H9 (cell line): Measurements from ENCODE around the gene SNX2. TPM values are rescaled to one million over a fixed set of nuclear protein-coding genes. Genes with fewer than 3 reads are reported as not detected.

Experiments
- DNase-seq: peaks from one replicate; pipeline ENCODE4 v3.0.0-alpha.2; 2017
- H2AFZ ChIP-seq: one replicate; pipeline ENCODE4 v1.6.1; 2013; ENCODE audit warnings: mild to moderate bottlenecking, low read length, control low read depth, moderate library complexity
- H2AK5ac ChIP-seq: 2 replicates; pipeline ENCODE4 v1.6.1; 2013; ENCODE audit warnings: low read length, control low read depth, mixed read lengths; ENCODE audit not compliant: insufficient read length
- H2BK120ac ChIP-seq: one replicate; pipeline ENCODE4 v1.6.1; 2013; ENCODE audit warnings: low read depth, mild to moderate bottlenecking, low read length, control low read depth, inconsistent platforms; ENCODE audit not compliant: poor library complexity, severe bottlenecking
- H2BK12ac ChIP-seq: 2 replicates; pipeline ENCODE4 v1.6.1; 2013; ENCODE audit warnings: low read length, control low read depth, mixed read lengths, low read depth; ENCODE audit not compliant: insufficient read length
- H2BK15ac ChIP-seq: 2 replicates; pipeline ENCODE4 v1.6.1; 2013; ENCODE audit warnings: low read depth, low read length, control low read depth
- H2BK20ac ChIP-seq: one replicate; pipeline ENCODE4 v1.6.1; 2013; ENCODE audit warnings: low read depth, mild to moderate bottlenecking, low read length, control low read depth, inconsistent platforms; ENCODE audit not compliant: poor library complexity, severe bottlenecking
- H2BK5ac ChIP-seq: 2 replicates; pipeline ENCODE4 v1.6.1; 2013; ENCODE audit warnings: low read length, control low read depth, mixed read lengths; ENCODE audit not compliant: insufficient read length
- H3K14ac ChIP-seq: 2 replicates; pipeline ENCODE4 v1.6.1; 2013; ENCODE audit warnings: low read length, control low read depth; ENCODE audit not compliant: insufficient read depth
- H3K18ac ChIP-seq: 2 replicates; pipeline ENCODE4 v1.6.1; 2013; ENCODE audit warnings: low read depth, mild to moderate bottlenecking, mixed read lengths, low read length, control low read depth; ENCODE audit not compliant: insufficient read length
- H3K23ac ChIP-seq: 2 replicates; pipeline ENCODE4 v1.6.1; 2013; ENCODE audit warnings: low read length, control low read depth, mixed read lengths, low read depth; ENCODE audit not compliant: insufficient read length
- H3K23me2 ChIP-seq: 2 replicates; pipeline ENCODE4 v1.6.1; 2013; ENCODE audit warnings: low read depth, mild to moderate bottlenecking, mixed read lengths, low read length, control low read depth; ENCODE audit not compliant: insufficient read length, poor library complexity, severe bottlenecking
- H3K27ac ChIP-seq: 2 replicates; pipeline ENCODE4 v1.5.1; 2013; ENCODE audit warnings: low read length, control low read depth, mixed read lengths, low read depth; ENCODE audit not compliant: insufficient read length
- H3K27me3 ChIP-seq: 2 replicates; pipeline ENCODE4 v1.6.1; 2013; ENCODE audit warnings: low read length, control low read depth, inconsistent platforms; ENCODE audit not compliant: insufficient read depth
- H3K4ac ChIP-seq: 2 replicates; pipeline ENCODE4 v1.6.1; 2013; ENCODE audit warnings: low read depth, mild to moderate bottlenecking, control low read depth, inconsistent platforms, low read length, moderate library complexity
- H3K4me1 ChIP-seq: 2 replicates; pipeline ENCODE4 v1.6.1; 2013; ENCODE audit warnings: low read length, control low read depth, inconsistent platforms; ENCODE audit not compliant: insufficient read depth
- H3K4me2 ChIP-seq: 2 replicates; pipeline ENCODE4 v1.6.1; 2013; ENCODE audit warnings: low read length, control low read depth, mixed read lengths; ENCODE audit not compliant: insufficient read length, insufficient read depth
- H3K56ac ChIP-seq: 2 replicates; pipeline ENCODE4 v1.6.1; 2013; ENCODE audit warnings: low read depth, mild to moderate bottlenecking, mixed read lengths, low read length, control low read depth; ENCODE audit not compliant: insufficient read length
- H3K79me1 ChIP-seq: 2 replicates; pipeline ENCODE4 v1.6.1; 2013; ENCODE audit warnings: low read depth, mild to moderate bottlenecking, moderate library complexity, low read length, control low read depth, inconsistent platforms; ENCODE audit not compliant: insufficient read depth, poor library complexity, severe bottlenecking
- H3K79me2 ChIP-seq: 2 replicates; pipeline ENCODE4 v1.6.1; 2013; ENCODE audit warnings: low read length, control low read depth, inconsistent platforms; ENCODE audit not compliant: insufficient read depth
- H3K9ac ChIP-seq: 2 replicates; pipeline ENCODE4 v1.6.1; 2013; ENCODE audit warnings: low read length, control low read depth, mixed read lengths; ENCODE audit not compliant: insufficient read length; ENCODE audit errors: extremely low read depth
- H3K9me3 ChIP-seq: one replicate; pipeline ENCODE4 v1.6.1; 2013; ENCODE audit warnings: low read depth, low read length, inconsistent platforms; ENCODE audit not compliant: control insufficient read depth
- H3T11ph ChIP-seq: one replicate; pipeline ENCODE4 v1.6.1; 2013; ENCODE audit warnings: mild to moderate bottlenecking, low read length, control low read depth, inconsistent platforms
- H4K20me1 ChIP-seq: one replicate; pipeline ENCODE4 v1.6.1; 2013; ENCODE audit not compliant: control insufficient read depth, insufficient read length, insufficient read depth
- H4K5ac ChIP-seq: 2 replicates; pipeline ENCODE4 v1.6.1; 2013; ENCODE audit warnings: low read depth, mild to moderate bottlenecking, mixed read lengths, low read length, control low read depth; ENCODE audit not compliant: insufficient read length
- H4K8ac ChIP-seq: replicated peaks from 2 replicates; pipeline ENCODE4 v1.6.1; 2013; ENCODE audit warnings: low read length, control low read depth, mixed read lengths, low read depth; ENCODE audit not compliant: insufficient read length
- H4K91ac ChIP-seq: 2 replicates; pipeline ENCODE4 v1.6.1; 2013; ENCODE audit warnings: low read depth, mild to moderate bottlenecking, moderate library complexity, mixed read lengths, low read length, control low read depth; ENCODE audit not compliant: insufficient read length
- H3K27ac Mint-ChIP-seq, 3 experiments: 2 replicates in 2 of 3; 3 replicates in 1 of 3; pipeline ENCODE4 v1.8.0; 2020 to 2021; ENCODE audit warnings: mixed read lengths in 3 of 3, mild to moderate bottlenecking in 1 of 3, moderate library complexity in 1 of 3
- H3K27me3 Mint-ChIP-seq: 2 replicates; pipeline ENCODE4 v1.8.0; 2021; ENCODE audit warnings: low read depth, mild to moderate bottlenecking, moderate library complexity, mixed read lengths
- H3K36me3 Mint-ChIP-seq, 3 experiments: 2 replicates in 2 of 3; 3 replicates in 1 of 3; pipeline ENCODE4 v1.8.0; 2020 to 2021; ENCODE audit warnings: low read depth in 3 of 3, mixed read lengths in 3 of 3; ENCODE audit not compliant: insufficient read depth in 1 of 3
- H3K4me1 Mint-ChIP-seq, 2 experiments: 2 replicates each; pipeline ENCODE4 v1.8.0; 2020; ENCODE audit warnings: mixed read lengths in 2 of 2
- H3K4me3 Mint-ChIP-seq, 2 experiments: 2 replicates in 1 of 2; 3 replicates in 1 of 2; pipeline ENCODE4 v1.8.0; 2020 to 2021; ENCODE audit warnings: mild to moderate bottlenecking in 2 of 2, mixed read lengths in 2 of 2, moderate library complexity in 1 of 2
- H3K9me3 Mint-ChIP-seq, 2 experiments: 2 replicates in 1 of 2; 3 replicates in 1 of 2; pipeline ENCODE4 v1.8.0; 2020; ENCODE audit warnings: mild to moderate bottlenecking in 2 of 2, mixed read lengths in 2 of 2, moderate library complexity in 1 of 2
- WGBS: extraction: QIAGEN DNeasy Blood & Tissue Kit; methylation state at CpG from one replicate; pipeline ENCODE4 v1.1.7; 2013; ENCODE audit warnings: missing lambda C conversion rate, low lambda C conversion rate, mixed read lengths; ENCODE audit not compliant: insufficient read length; ENCODE audit errors: extremely low coverage; 5-methylcytosine and 5-hydroxymethylcytosine counted together
- total RNA-seq: library from RNA; stranded (reverse); gene quantifications from 2 replicates; pipeline ENCODE4 v1.2.1, GENCODE V29; 2021
- TF ChIP-seq, protein P1 (sequence below): fragments of 200-600 bp; sonication (generic); conservative IDR thresholded peaks from 3 replicates; pipeline ENCODE4 v1.8.0; 2021; ENCODE audit warnings: antibody characterized with exemption, mild to moderate bottlenecking

Gene SNX2
- total RNA-seq, 1 experiment from 2014 or later, result 62.6 TPM

DNA sequence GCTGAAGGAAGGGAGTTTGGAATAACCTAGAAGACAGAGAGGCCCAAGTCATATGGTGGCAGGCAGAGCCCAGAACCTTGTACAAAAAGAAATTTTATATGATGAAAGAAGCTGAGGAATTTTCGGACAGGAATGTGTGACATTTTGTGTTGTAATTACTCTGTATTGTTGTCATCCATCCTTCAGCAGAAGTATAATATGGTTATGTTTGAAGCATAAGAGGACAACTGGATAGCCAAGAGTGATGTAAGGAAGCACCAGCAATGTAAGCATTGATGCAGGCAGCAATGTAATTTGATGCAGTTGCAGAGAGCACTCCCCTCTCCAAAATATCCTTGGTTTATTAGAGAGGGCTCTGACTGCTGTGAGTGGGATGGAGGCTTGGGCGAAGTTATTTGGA is 19.1 kb upstream of the SNX2 start:
- no peak overlapping the region for H3K27ac ChIP-seq
- H3T11ph ChIP-seq, result no peak overlapping the region
- H2BK12ac ChIP-seq, result no peak overlapping the region
- H3K9me3 ChIP-seq, result no peaks in the 10 kb centered on the region
- Mint-ChIP-seq H3K27me3 (no peaks in the 10 kb centered on the region), H3K27ac (no peak overlapping the region), H3K36me3 (no peaks in the 10 kb centered on the region), H3K4me3 (no peak overlapping the region), H3K9me3 (peaks cover 0 to 3% of the 10 kb centered on the region in 2 experiments; a peak in 2 of 5 replicates), H3K4me1 (peaks cover 7 to 11% of the 10 kb centered on the region in 2 experiments)
- H3K23ac ChIP-seq, result no peak overlapping the region
- DNase-seq, result no peak
- no peak overlapping the region for H4K5ac ChIP-seq
- H3K56ac ChIP-seq, result no peak overlapping the region
- H3K27me3 ChIP-seq, result no peaks in the 10 kb centered on the region
- H4K8ac ChIP-seq, result no peak overlapping the region
- no peak overlapping the region for H2AFZ ChIP-seq
- WGBS, result no CpG with 5 or more reads among the region's 2 CpGs
- no peaks in the 10 kb centered on the region for H3K23me2 ChIP-seq
- H2AK5ac ChIP-seq, result no peak overlapping the region
- H3K79me1 ChIP-seq, result no peaks in the 10 kb centered on the region
- H3K18ac ChIP-seq, result no peak overlapping the region
- no peak overlapping the region for H2BK120ac ChIP-seq
- no peak overlapping the region for H3K14ac ChIP-seq
- no peaks in the 10 kb centered on the region for H3K79me2 ChIP-seq
- H3K4me2 ChIP-seq, result no peak overlapping the region
- H3K9ac ChIP-seq, result no peak overlapping the region
- no peaks in the 10 kb centered on the region for H4K20me1 ChIP-seq
- H2BK15ac ChIP-seq, result no peak overlapping the region
- no peak overlapping the region for H3K4ac ChIP-seq
- no peak overlapping the region for H2BK5ac ChIP-seq
- H3K4me1 ChIP-seq, result no peaks in the 10 kb centered on the region
- TF ChIP-seq, protein P1, sequence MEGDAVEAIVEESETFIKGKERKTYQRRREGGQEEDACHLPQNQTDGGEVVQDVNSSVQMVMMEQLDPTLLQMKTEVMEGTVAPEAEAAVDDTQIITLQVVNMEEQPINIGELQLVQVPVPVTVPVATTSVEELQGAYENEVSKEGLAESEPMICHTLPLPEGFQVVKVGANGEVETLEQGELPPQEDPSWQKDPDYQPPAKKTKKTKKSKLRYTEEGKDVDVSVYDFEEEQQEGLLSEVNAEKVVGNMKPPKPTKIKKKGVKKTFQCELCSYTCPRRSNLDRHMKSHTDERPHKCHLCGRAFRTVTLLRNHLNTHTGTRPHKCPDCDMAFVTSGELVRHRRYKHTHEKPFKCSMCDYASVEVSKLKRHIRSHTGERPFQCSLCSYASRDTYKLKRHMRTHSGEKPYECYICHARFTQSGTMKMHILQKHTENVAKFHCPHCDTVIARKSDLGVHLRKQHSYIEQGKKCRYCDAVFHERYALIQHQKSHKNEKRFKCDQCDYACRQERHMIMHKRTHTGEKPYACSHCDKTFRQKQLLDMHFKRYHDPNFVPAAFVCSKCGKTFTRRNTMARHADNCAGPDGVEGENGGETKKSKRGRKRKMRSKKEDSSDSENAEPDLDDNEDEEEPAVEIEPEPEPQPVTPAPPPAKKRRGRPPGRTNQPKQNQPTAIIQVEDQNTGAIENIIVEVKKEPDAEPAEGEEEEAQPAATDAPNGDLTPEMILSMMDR, result no peak
- H4K91ac ChIP-seq, result no peak overlapping the region
- no peak overlapping the region for H2BK20ac ChIP-seq
